Osteoblast (primary cell): ENCODE measurements around the gene GRPEL2. TPM values are rescaled to one million over a fixed set of nuclear protein-coding genes. Genes with fewer than 3 reads are reported as not detected.

Experiments
- DNase-seq: peaks from one replicate; pipeline ENCODE4 v3.0.0; 2011; ENCODE audit warnings: low spot score, mixed read lengths; ENCODE audit not compliant: insufficient read length; ENCODE audit errors: missing footprints
- H2AFZ ChIP-seq: 2 replicates; pipeline ENCODE4 v1.6.0; 2011; ENCODE audit warnings: mild to moderate bottlenecking, low read length
- H3K27ac ChIP-seq: 2 replicates; pipeline ENCODE4 v1.5.1; 2011; ENCODE audit warnings: mild to moderate bottlenecking, low read depth, low read length, moderate library complexity
- H3K27me3 ChIP-seq: 2 replicates; pipeline ENCODE4 v1.6.0; 2012; ENCODE audit warnings: mild to moderate bottlenecking, control low read depth, inconsistent platforms, low read length, moderate library complexity; ENCODE audit not compliant: insufficient read depth
- H3K36me3 ChIP-seq: 2 replicates; pipeline ENCODE4 v1.5.1; 2011; ENCODE audit warnings: mild to moderate bottlenecking, low read length, control low read depth, moderate library complexity; ENCODE audit not compliant: insufficient read depth
- H3K4me1 ChIP-seq: 2 replicates; pipeline ENCODE4 v1.5.1; 2011; ENCODE audit warnings: mild to moderate bottlenecking, low read length, control low read depth, moderate library complexity; ENCODE audit not compliant: insufficient read depth
- H3K4me2 ChIP-seq: 2 replicates; pipeline ENCODE4 v1.6.0; 2011; ENCODE audit warnings: mild to moderate bottlenecking, low read length; ENCODE audit not compliant: insufficient read depth
- H3K4me3 ChIP-seq: fragments of 200-600 bp; sonication (generic); 3 replicates; pipeline ENCODE4 v1.5.1; 2012; ENCODE audit warnings: mild to moderate bottlenecking, low read length, inconsistent platforms; ENCODE audit not compliant: insufficient read depth
- H3K79me2 ChIP-seq: 2 replicates; pipeline ENCODE4 v1.6.0; 2012; ENCODE audit warnings: mild to moderate bottlenecking, low read length, control low read depth, inconsistent platforms; ENCODE audit not compliant: insufficient read depth
- H3K9me3 ChIP-seq: 2 replicates; pipeline ENCODE4 v1.5.1; 2011; ENCODE audit warnings: low read depth, low read length, control low read depth
- H4K20me1 ChIP-seq: 2 replicates; pipeline ENCODE4 v1.6.0; 2012; ENCODE audit warnings: mild to moderate bottlenecking, low read length, control low read depth; ENCODE audit not compliant: insufficient read depth
- CTCF ChIP-seq: IDR thresholded peaks from 2 replicates; pipeline ENCODE4 v1.5.1; 2011; ENCODE audit warnings: mild to moderate bottlenecking, low read depth, low read length, moderate library complexity; ENCODE audit errors: extremely low read depth
- total RNA-seq: library from RNA; depleted of rRNA; stranded (reverse); fragments of >200 nt; gene quantifications from 2 replicates; pipeline ENCODE4 v1.2.3, GENCODE V29; 2012

Gene GRPEL2
- total RNA-seq: 34.7 and 34.8 TPM in 2 replicates

- TF ChIP-seq CTCF: no peak
- H3K27ac ChIP-seq: peak within 1 kb of the TSS; percentile 84
- DNase-seq: peak; percentile 95
Observed at GRCh38 chr5:149345147-149345891, at the start of gene GRPEL2. TSS of gene GRPEL2 (plus strand) at chr5:149345499. CDS start at chr5:149345540, 41 bp downstream.

GRCh38 chr5:149297340-149298025 lies 47.8 kb upstream of the GRPEL2 start:
- H3K27me3 ChIP-seq: peaks cover 7% of the 10 kb centered on the region
- H3K9me3 ChIP-seq: no peaks in the 10 kb centered on the region
- peak; percentile 30 for DNase-seq
- H3K36me3 ChIP-seq: no peaks in the 10 kb centered on the region
- no peak overlapping the region for H2AFZ ChIP-seq
- no peaks in the 10 kb centered on the region for H4K20me1 ChIP-seq
- no peak overlapping the region for H3K4me3 ChIP-seq
- H3K4me1 ChIP-seq: peaks cover 7% of the 10 kb centered on the region
- H3K4me2 ChIP-seq: no peak overlapping the region
- H3K27ac ChIP-seq: no peak overlapping the region
- no peaks in the 10 kb centered on the region for H3K79me2 ChIP-seq
- TF ChIP-seq CTCF: no peak

More at GRCh38 chr5:149345147-149345891, at the start of gene GRPEL2:
- H3K79me2 ChIP-seq: peaks cover 39% of the 10 kb centered on the region
- H3K4me3 ChIP-seq: peak within 1 kb of the TSS; percentile 83
- peaks cover 28% of the 10 kb centered on the region for H3K36me3 ChIP-seq
- no peaks in the 10 kb centered on the region for H3K27me3 ChIP-seq
- no peaks in the 10 kb centered on the region for H3K9me3 ChIP-seq
- H2AFZ ChIP-seq: peak within 1 kb of the TSS; percentile 90
- peak within 1 kb of the TSS; percentile 92 for H3K4me2 ChIP-seq
- peaks cover 13% of the 10 kb centered on the region for H3K4me1 ChIP-seq
- no peaks in the 10 kb centered on the region for H4K20me1 ChIP-seq

- no peak overlapping the region for H3K4me2 ChIP-seq
- no peak overlapping the region for H3K4me3 ChIP-seq
- H3K27me3 ChIP-seq: peaks cover 5% of the 10 kb centered on the region
- peaks cover 7% of the 10 kb centered on the region for H3K4me1 ChIP-seq
- no peaks in the 10 kb centered on the region for H3K36me3 ChIP-seq
- H4K20me1 ChIP-seq: no peaks in the 10 kb centered on the region
- DNase-seq: no peak
- H3K27ac ChIP-seq: no peak overlapping the region
- no peak for TF ChIP-seq CTCF
- no peaks in the 10 kb centered on the region for H3K9me3 ChIP-seq
- H3K79me2 ChIP-seq: no peaks in the 10 kb centered on the region
- H2AFZ ChIP-seq: no peak overlapping the region
Observed at GRCh38 chr5:149298163-149298562, 47.1 kb upstream of the GRPEL2 start.

GRCh38 chr5:149298842-149299404 lies 46.4 kb upstream of the GRPEL2 start:
- no peaks in the 10 kb centered on the region for H3K9me3 ChIP-seq
- no peaks in the 10 kb centered on the region for H3K79me2 ChIP-seq
- no peak overlapping the region for H2AFZ ChIP-seq
- no peak overlapping the region for H3K4me3 ChIP-seq
- H4K20me1 ChIP-seq: no peaks in the 10 kb centered on the region
- peaks cover 5% of the 10 kb centered on the region for H3K27me3 ChIP-seq
- no peak overlapping the region for H3K27ac ChIP-seq
- no peak for DNase-seq
- no peak overlapping the region for H3K4me2 ChIP-seq
- H3K4me1 ChIP-seq: peaks cover 7% of the 10 kb centered on the region
- H3K36me3 ChIP-seq: no peaks in the 10 kb centered on the region
- no peak for TF ChIP-seq CTCF
